Uterus (tissue), 4 donors: ENCODE data around the gene SLC43A3. TPM values are rescaled to one million over a fixed set of nuclear protein-coding genes. Genes with fewer than 3 reads are reported as not detected.

Experiments used
- DNase-seq, 2 donors: peaks; one replicate each; pipeline ENCODE4 v3.0.0-alpha.2; 2019 to 2020
- H3K27ac ChIP-seq, 2 donors: fragments of 200-600 bp; sonication (generic); 1 replicate in 1 of 2; 2 replicates in 1 of 2; pipeline ENCODE4 v1.5.1; 2016 to 2018
- H3K27me3 ChIP-seq, 2 donors: fragments of 200-600 bp; sonication (generic); one replicate each; pipeline ENCODE4 v1.5.1; 2018 to 2019; ENCODE audit warnings: control low read depth in 1 of 2
- H3K36me3 ChIP-seq, 2 donors: fragments of 200-600 bp; sonication (generic); one replicate each; pipeline ENCODE4 v1.5.1; 2019; ENCODE audit warnings: control low read depth in 1 of 2
- H3K4me1 ChIP-seq, 2 donors: fragments of 200-600 bp; sonication (generic); one replicate each; pipeline ENCODE4 v1.5.1; 2018 to 2019; ENCODE audit warnings: control low read depth in 1 of 2
- H3K4me3 ChIP-seq, 2 donors: fragments of 200-600 bp; sonication (generic); 1 replicate in 1 of 2; 2 replicates in 1 of 2; pipeline ENCODE4 v1.5.1; 2018 to 2019; ENCODE audit warnings: mild to moderate bottlenecking in 1 of 2
- H3K9me3 ChIP-seq, 2 donors: fragments of 200-600 bp; sonication (generic); one replicate each; pipeline ENCODE4 v1.5.1; 2019; ENCODE audit warnings: control low read depth in 1 of 2
- POLR2A ChIP-seq, 2 donors: fragments of 450-650 bp; IDR thresholded peaks; one replicate each; pipeline ENCODE4 v1.6.1; 2016; ENCODE audit warnings: antibody characterized with exemption in 2 of 2, mild to moderate bottlenecking in 1 of 2, moderate library complexity in 1 of 2
- intact Hi-C: fragments of 100-400 bp; cut with DNase I; formaldehyde crosslinking; loops from one replicate; pipeline ENCODE4 v1.15.1; 2023; ENCODE audit warnings: low total_unique reads
- total RNA-seq, 4 donors: library from RNA; depleted of rRNA in 3 of 4; stranded (reverse); fragments of >200 nt in 3 of 4; gene quantifications; one replicate each; pipeline versions ENCODE4 v1.1.0 to v1.2.4, GENCODE V29; 2014 to 2023
- TF ChIP-seq, protein P1 (sequence below), 4 experiments: fragments of 200-600 bp in 2 of 4; fragments of 450-650 bp in 2 of 4; sonication (generic) in 2 of 4; IDR thresholded peaks; one replicate each; pipeline ENCODE4 v1.5.1; 2016 to 2019; ENCODE audit warnings: antibody characterized with exemption in 4 of 4, mild to moderate bottlenecking in 2 of 4, moderate library complexity in 1 of 4
- donor health status: DM: yes; HTN: yes; CAD: no.

SLC43A3 gene
- total RNA-seq, 4 donors from 2014 or later, result 44.1 to 333 (median 102) TPM

DNA sequence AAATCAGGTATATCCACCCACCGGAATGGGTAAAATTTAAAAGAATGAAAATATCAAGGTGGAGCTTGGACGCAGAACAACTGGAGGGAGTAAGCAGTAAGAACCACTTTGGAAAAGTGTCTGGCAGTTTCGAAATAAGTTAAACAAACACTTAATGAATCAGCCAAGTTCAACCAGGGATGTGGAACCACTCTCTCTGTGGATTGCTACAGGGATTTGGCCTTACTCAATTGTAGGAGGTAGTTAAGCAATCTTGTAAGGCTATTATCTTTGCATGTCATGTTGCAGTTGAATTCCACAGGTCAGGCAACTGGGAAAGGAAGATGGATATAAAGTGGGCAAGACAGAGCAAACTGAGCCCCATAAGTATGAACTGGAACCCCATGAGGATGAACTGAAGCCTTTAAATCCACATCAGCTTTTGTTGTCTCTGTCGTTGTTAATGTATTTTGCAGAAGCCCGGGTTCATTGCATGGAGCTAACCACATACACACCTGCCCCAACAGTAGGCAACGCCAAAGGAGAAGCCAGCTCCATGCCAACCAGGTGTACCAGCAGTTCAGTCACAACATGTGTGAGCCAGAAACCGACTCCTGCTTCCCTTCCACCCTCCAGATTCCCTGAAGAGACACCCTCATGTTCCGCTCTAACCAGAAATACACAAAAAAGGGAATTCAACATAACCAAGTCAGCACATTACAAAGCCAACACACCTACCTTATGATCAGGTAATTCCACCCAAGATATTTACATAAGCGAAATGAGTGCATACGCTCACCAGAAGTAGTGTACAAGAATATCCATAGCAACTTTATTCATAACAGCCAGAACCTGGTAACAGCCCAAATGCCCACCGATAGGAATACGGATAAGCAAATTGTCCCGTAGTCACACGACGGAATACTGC is 8.0 kb upstream of the SLC43A3 start:
- Histone ChIP-seq H3K4me3 (no peak overlapping the region), H3K27ac (no peak overlapping the region), H3K27me3 (no peaks in the 10 kb centered on the region), H3K9me3 (no peaks in the 10 kb centered on the region), H3K36me3 (no peaks in the 10 kb centered on the region), H3K4me1 (no peaks in the 10 kb centered on the region)
- TF ChIP-seq POLR2A (IDR thresholded peaks at IDR 0.05), result no peak
- TF ChIP-seq, protein P1, sequence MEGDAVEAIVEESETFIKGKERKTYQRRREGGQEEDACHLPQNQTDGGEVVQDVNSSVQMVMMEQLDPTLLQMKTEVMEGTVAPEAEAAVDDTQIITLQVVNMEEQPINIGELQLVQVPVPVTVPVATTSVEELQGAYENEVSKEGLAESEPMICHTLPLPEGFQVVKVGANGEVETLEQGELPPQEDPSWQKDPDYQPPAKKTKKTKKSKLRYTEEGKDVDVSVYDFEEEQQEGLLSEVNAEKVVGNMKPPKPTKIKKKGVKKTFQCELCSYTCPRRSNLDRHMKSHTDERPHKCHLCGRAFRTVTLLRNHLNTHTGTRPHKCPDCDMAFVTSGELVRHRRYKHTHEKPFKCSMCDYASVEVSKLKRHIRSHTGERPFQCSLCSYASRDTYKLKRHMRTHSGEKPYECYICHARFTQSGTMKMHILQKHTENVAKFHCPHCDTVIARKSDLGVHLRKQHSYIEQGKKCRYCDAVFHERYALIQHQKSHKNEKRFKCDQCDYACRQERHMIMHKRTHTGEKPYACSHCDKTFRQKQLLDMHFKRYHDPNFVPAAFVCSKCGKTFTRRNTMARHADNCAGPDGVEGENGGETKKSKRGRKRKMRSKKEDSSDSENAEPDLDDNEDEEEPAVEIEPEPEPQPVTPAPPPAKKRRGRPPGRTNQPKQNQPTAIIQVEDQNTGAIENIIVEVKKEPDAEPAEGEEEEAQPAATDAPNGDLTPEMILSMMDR (IDR thresholded peaks at IDR 0.05), result no peak
- intact Hi-C loops, result no loop called here
- DNase-seq, result no peak

DNA sequence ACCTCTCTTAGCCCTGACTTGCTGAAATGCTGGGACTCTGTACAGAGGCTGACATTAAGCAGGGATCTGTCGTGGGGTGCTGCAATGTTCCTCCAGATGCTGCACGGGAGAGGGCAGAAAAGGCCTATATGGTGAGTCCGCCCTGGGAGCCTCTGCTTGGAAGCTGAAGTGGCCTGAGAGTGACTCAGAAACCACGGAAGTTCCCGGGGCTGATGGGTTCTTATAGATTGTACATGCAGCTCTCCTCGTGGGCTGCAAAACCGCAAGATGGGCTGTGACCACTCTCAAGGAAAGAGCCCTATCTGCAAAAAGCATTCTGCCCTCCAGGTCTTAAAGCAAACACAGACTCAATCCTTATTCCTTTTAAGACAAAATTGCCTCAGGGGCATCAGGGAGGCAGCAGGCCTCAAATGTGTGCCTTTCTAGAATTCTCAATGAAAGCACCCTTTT is 5.8 kb upstream of the SLC43A3 start:
- Histone ChIP-seq H3K27ac (no peak overlapping the region), H3K9me3 (no peaks in the 10 kb centered on the region), H3K36me3 (no peaks in the 10 kb centered on the region), H3K27me3 (no peaks in the 10 kb centered on the region), H3K4me3 (no peak overlapping the region), H3K4me1 (peaks cover 0 to 8% of the 10 kb centered on the region in 2 donors)
- intact Hi-C loops, result no loop called here
- no peak for DNase-seq
- TF ChIP-seq, protein P1 (IDR thresholded peaks at IDR 0.05), result no peak
- TF ChIP-seq POLR2A (IDR thresholded peaks at IDR 0.05), result no peak

DNA sequence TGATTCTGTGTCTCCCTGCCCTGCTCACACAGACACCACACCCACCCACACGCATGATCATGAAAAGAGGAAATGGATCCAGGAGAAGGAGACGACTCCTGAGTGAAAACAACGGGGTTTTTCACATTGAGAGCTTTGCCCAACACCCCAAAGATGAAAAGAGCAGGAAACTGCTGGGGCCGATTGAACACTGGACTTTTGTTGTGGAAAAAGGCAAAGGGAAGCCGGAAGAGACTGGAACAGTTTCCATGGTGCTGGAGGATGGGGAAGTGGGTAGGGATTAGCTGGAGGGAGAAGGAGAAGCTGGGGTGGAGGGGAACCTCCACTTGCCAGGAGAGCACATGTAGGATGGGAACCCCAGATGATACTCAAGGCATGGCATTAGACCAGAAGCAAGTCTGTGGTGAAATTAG is 5.2 kb upstream of the SLC43A3 start:
- H3K4me1 ChIP-seq, result peaks cover 0 to 10% of the 10 kb centered on the region in 2 donors
- no peaks in the 10 kb centered on the region for H3K9me3 ChIP-seq
- no peak overlapping the region for H3K27ac ChIP-seq
- intact Hi-C loops, result no loop called here
- no peak overlapping the region for H3K4me3 ChIP-seq
- TF ChIP-seq POLR2A (IDR thresholded peaks at IDR 0.05), result no peak
- TF ChIP-seq, protein P1 (IDR thresholded peaks at IDR 0.05), result no peak
- no peaks in the 10 kb centered on the region for H3K27me3 ChIP-seq
- DNase-seq, result no peak
- H3K36me3 ChIP-seq, result no peaks in the 10 kb centered on the region

DNA sequence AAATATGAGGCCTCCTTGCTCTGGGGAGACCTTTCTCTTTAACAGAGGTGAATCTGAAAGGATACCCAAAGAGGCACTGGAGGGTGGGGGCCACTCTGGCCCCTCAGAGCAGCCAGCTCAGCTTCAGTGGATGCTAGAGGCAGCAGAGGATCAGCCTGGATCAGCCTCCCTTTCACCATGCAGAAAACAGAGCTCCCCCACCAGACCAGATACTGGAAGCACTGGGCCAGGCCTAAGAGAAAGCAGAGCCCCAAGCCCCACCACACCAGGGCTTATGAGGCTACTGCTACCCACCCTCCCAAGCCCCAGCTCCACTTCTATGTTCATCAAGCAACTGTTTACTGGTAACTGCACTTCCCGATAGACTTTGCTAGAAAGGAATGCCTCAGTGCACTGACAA is 4.0 kb upstream of the SLC43A3 start:
- Histone ChIP-seq H3K27ac (no peak overlapping the region), H3K4me1 (peaks cover 0 to 18% of the 10 kb centered on the region in 2 donors)
- intact Hi-C loops, result no loop called here

GRCh38 chr11:57429946-57430345 is 3.0 kb upstream of the SLC43A3 start:
- Histone ChIP-seq H3K4me1 (peaks cover 0 to 25% of the 10 kb centered on the region in 2 donors), H3K9me3 (no peaks in the 10 kb centered on the region), H3K4me3 (no peak overlapping the region), H3K27ac (no peak overlapping the region), H3K27me3 (no peaks in the 10 kb centered on the region), H3K36me3 (no peaks in the 10 kb centered on the region)
- DNase-seq, result no peak
- TF ChIP-seq, protein P1 (IDR thresholded peaks at IDR 0.05), result no peak
- no peak for TF ChIP-seq POLR2A (IDR thresholded peaks at IDR 0.05)
- intact Hi-C loops, result no loop called here

More for the DNA sequence above, 4.0 kb upstream of the SLC43A3 start:
- no peak for DNase-seq
- Histone ChIP-seq H3K9me3 (no peaks in the 10 kb centered on the region), H3K36me3 (no peaks in the 10 kb centered on the region), H3K4me3 (no peak overlapping the region), H3K27me3 (no peaks in the 10 kb centered on the region)
- TF ChIP-seq POLR2A (IDR thresholded peaks at IDR 0.05), result no peak
- TF ChIP-seq, protein P1 (IDR thresholded peaks at IDR 0.05), result no peak
